Prostate gland (tissue), 2 donors: ENCODE results near the gene GDPD5.

Experiments
- POLR2A ChIP-seq: fragments of 450-650 bp; IDR thresholded peaks from one replicate; pipeline ENCODE4 v1.6.1; 2016; ENCODE audit warnings: antibody characterized with exemption, mild to moderate bottlenecking
- POLR2AphosphoS5 ChIP-seq: sonication (generic); formaldehyde crosslinking; IDR thresholded peaks from one replicate; pipeline ENCODE4 v1.6.1; 2017; ENCODE audit warnings: antibody characterized with exemption
- TF ChIP-seq, protein P1 (sequence below), 4 experiments: fragments of 200-600 bp in 2 of 4; fragments of 450-650 bp in 2 of 4; sonication (generic) in 2 of 4; IDR thresholded peaks; 1 replicate in 3 of 4; 2 replicates in 1 of 4; pipeline ENCODE4 v1.5.1; 2016 to 2019; ENCODE audit warnings: antibody characterized with exemption in 4 of 4, mild to moderate bottlenecking in 2 of 4, moderate library complexity in 2 of 4

DNA sequence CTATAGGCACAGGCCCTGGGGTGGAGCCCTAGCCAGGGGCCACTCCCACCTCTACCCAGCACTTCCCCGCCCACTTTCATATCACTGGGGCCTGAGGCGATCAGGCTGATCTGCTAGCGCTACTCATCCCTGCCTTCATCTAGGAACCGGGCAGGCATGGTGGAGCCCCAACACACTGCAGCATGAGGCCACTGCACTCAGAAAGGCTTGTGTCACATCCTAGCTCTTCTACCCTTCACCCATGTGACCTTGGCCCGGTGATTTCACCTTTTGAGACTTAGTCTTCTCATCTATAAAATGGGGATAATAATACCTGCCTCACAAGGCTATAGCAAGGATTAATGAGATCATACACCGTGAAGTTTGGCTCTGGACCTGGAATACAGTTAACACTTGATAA, 18.1 kb upstream of the GDPD5 start:
- TF ChIP-seq, protein P1, sequence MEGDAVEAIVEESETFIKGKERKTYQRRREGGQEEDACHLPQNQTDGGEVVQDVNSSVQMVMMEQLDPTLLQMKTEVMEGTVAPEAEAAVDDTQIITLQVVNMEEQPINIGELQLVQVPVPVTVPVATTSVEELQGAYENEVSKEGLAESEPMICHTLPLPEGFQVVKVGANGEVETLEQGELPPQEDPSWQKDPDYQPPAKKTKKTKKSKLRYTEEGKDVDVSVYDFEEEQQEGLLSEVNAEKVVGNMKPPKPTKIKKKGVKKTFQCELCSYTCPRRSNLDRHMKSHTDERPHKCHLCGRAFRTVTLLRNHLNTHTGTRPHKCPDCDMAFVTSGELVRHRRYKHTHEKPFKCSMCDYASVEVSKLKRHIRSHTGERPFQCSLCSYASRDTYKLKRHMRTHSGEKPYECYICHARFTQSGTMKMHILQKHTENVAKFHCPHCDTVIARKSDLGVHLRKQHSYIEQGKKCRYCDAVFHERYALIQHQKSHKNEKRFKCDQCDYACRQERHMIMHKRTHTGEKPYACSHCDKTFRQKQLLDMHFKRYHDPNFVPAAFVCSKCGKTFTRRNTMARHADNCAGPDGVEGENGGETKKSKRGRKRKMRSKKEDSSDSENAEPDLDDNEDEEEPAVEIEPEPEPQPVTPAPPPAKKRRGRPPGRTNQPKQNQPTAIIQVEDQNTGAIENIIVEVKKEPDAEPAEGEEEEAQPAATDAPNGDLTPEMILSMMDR (IDR thresholded peaks at IDR 0.05), result no peak
- no peak for TF ChIP-seq POLR2AphosphoS5
- TF ChIP-seq POLR2A, result no peak
